H1 (cell line): ENCODE measurements around the gene SPOCK2. TPM values are rescaled to one million over a fixed set of nuclear protein-coding genes. Genes with fewer than 3 reads are reported as not detected.

Experiments used
- CTCF ChIA-PET: fragments of 300-600 bp; sonication (Branson Sonifier 250); formaldehyde crosslinking; loops from one replicate; lab custom pipeline; 2021; ENCODE audit not compliant: partially characterized antibody; lab: Charles Lee
- POLR2A ChIA-PET: fragments of 300-600 bp; sonication (Branson Sonifier 250); formaldehyde crosslinking; loops from one replicate; lab custom pipeline; 2021; ENCODE audit warnings: inconsistent platforms; ENCODE audit not compliant: partially characterized antibody; lab: Charles Lee
- DNase-seq, 2 experiments: peaks; one replicate each; pipeline versions ENCODE4 v3.0.0 to v3.0.0-alpha.2; 2010 to 2022; ENCODE audit warnings: low spot score in 2 of 2, low read depth in 1 of 2, mixed read lengths in 1 of 2
- FAIRE-seq: peaks from 2 replicates; lab custom pipeline; 2011; peaks lifted over from hg19 to GRCh38; lab: Jason Lieb, UNC
- H2AFZ ChIP-seq: 2 replicates; pipeline ENCODE4 v1.8.1; 2012; ENCODE audit warnings: low read length, inconsistent platforms
- H2AK5ac ChIP-seq: 2 replicates; pipeline ENCODE4 v1.6.1; 2013; ENCODE audit warnings: low read depth, low read length
- H2BK120ac ChIP-seq: replicated peaks from 2 replicates; pipeline ENCODE3; 2013; ENCODE audit warnings: low read depth, low read length, inconsistent platforms
- H2BK12ac ChIP-seq: 2 replicates; pipeline ENCODE4 v1.6.1; 2013; ENCODE audit warnings: low read depth, low read length
- H2BK15ac ChIP-seq: 2 replicates; pipeline ENCODE4 v1.6.1; 2013; ENCODE audit warnings: low read length
- H2BK20ac ChIP-seq: 2 replicates; pipeline ENCODE4 v1.6.1; 2013; ENCODE audit warnings: low read length
- H2BK5ac ChIP-seq: 2 replicates; pipeline ENCODE4 v1.6.1; 2013; ENCODE audit warnings: low read depth, low read length
- H3K14ac ChIP-seq: 2 replicates; pipeline ENCODE4 v1.6.1; 2013; ENCODE audit warnings: inconsistent platforms; ENCODE audit not compliant: insufficient read length
- H3K18ac ChIP-seq: 2 replicates; pipeline ENCODE4 v1.6.1; 2013; ENCODE audit warnings: low read length; ENCODE audit errors: extremely low read depth
- H3K23ac ChIP-seq: 2 replicates; pipeline ENCODE4 v1.6.1; 2013; ENCODE audit warnings: inconsistent platforms; ENCODE audit not compliant: insufficient read length
- H3K23me2 ChIP-seq: 2 replicates; pipeline ENCODE4 v1.6.1; 2013; ENCODE audit warnings: low read depth, low read length
- H3K27ac ChIP-seq: 2 replicates; pipeline ENCODE4 v1.6.1; 2011; ENCODE audit warnings: low read depth, low read length, inconsistent platforms
- H3K27me3 ChIP-seq, 4 experiments: replicated peaks in 1 of 4; 1 replicate in 1 of 4; 2 replicates in 3 of 4; pipeline versions ENCODE4 v1.6.1 to v1.8.1; 2011 to 2013; ENCODE audit warnings: low read length in 3 of 4, mild to moderate bottlenecking in 3 of 4, inconsistent platforms in 2 of 4, mixed read lengths in 2 of 4, moderate library complexity in 1 of 4; ENCODE audit not compliant: control insufficient read depth in 3 of 4, insufficient read depth in 3 of 4; ENCODE audit errors: extremely low read depth in 1 of 4
- H3K36me3 ChIP-seq, 4 experiments: 2 replicates each; pipeline versions ENCODE4 v1.6.1 to v1.8.1; 2011 to 2013; ENCODE audit warnings: mild to moderate bottlenecking in 4 of 4, low read length in 3 of 4, moderate library complexity in 2 of 4, control low read depth in 1 of 4, inconsistent platforms in 1 of 4; ENCODE audit not compliant: insufficient read depth in 4 of 4, control insufficient read depth in 2 of 4
- H3K4ac ChIP-seq: replicated peaks from 2 replicates; pipeline ENCODE3; 2013; ENCODE audit warnings: low read length, low read depth, mixed read lengths, inconsistent platforms; ENCODE audit not compliant: insufficient read length
- H3K4me1 ChIP-seq, 4 experiments: replicated peaks in 1 of 4; 1 replicate in 1 of 4; 2 replicates in 3 of 4; pipeline versions ENCODE4 v1.6.1 to v1.8.1; 2011 to 2013; ENCODE audit warnings: low read length in 3 of 4, inconsistent platforms in 2 of 4, mixed read lengths in 1 of 4; ENCODE audit not compliant: insufficient read depth in 4 of 4, control insufficient read depth in 3 of 4
- H3K4me2 ChIP-seq, 2 experiments: 2 replicates each; pipeline versions ENCODE4 v1.6.1 to v1.8.1; 2011 to 2013; ENCODE audit warnings: low read depth in 2 of 2, low read length in 2 of 2, control low read depth in 1 of 2, inconsistent platforms in 1 of 2, mild to moderate bottlenecking in 1 of 2; ENCODE audit not compliant: insufficient read depth in 1 of 2
- H3K4me3 ChIP-seq, 4 experiments: fragments of 200-600, 300-600 bp in 1 of 4; sonication (generic), shearing (Covaris generic), sonication (Bioruptor Twin) in 1 of 4; 2 replicates each; pipeline versions ENCODE4 v1.5.1 to v1.8.1; 2011 to 2016; ENCODE audit warnings: low read length in 4 of 4, low read depth in 3 of 4, control low read depth in 2 of 4, inconsistent platforms in 2 of 4, mild to moderate bottlenecking in 2 of 4, mixed read lengths in 1 of 4, moderate library complexity in 1 of 4; ENCODE audit not compliant: insufficient read depth in 2 of 4; ENCODE audit errors: extremely low read depth in 1 of 4
- H3K56ac ChIP-seq: replicated peaks from 2 replicates; pipeline ENCODE3; 2013; ENCODE audit warnings: low read depth, mild to moderate bottlenecking, mixed read lengths, low read length, inconsistent platforms; ENCODE audit not compliant: insufficient read length
- H3K79me1 ChIP-seq: 2 replicates; pipeline ENCODE4 v1.6.1; 2013; ENCODE audit warnings: low read depth, low read length, control low read depth
- H3K79me2 ChIP-seq, 2 experiments: 2 replicates each; pipeline versions ENCODE4 v1.6.1 to v1.8.1; 2012 to 2013; ENCODE audit warnings: low read length in 2 of 2, mild to moderate bottlenecking in 2 of 2, inconsistent platforms in 1 of 2; ENCODE audit not compliant: insufficient read depth in 2 of 2, control insufficient read depth in 1 of 2
- H3K9ac ChIP-seq, 4 experiments: replicated peaks in 1 of 4; 1 replicate in 1 of 4; 2 replicates in 3 of 4; pipeline versions ENCODE4 v1.6.1 to v1.8.1; 2011 to 2013; ENCODE audit warnings: low read depth in 3 of 4, low read length in 3 of 4, control low read depth in 2 of 4, mild to moderate bottlenecking in 2 of 4, moderate library complexity in 2 of 4, inconsistent platforms in 1 of 4; ENCODE audit errors: extremely low read depth in 1 of 4
- H3K9me3 ChIP-seq, 2 experiments: 2 replicates each; pipeline versions ENCODE4 v1.6.1 to v1.8.1; 2012 to 2013; ENCODE audit warnings: mild to moderate bottlenecking in 2 of 2, moderate library complexity in 2 of 2, control low read depth in 1 of 2, inconsistent platforms in 1 of 2, low read depth in 1 of 2, low read length in 1 of 2, mixed read lengths in 1 of 2; ENCODE audit not compliant: insufficient read depth in 2 of 2
- H4K20me1 ChIP-seq, 2 experiments: replicated peaks in 1 of 2; 2 replicates each; pipeline versions ENCODE3 to v1.8.1; 2011 to 2013; ENCODE audit warnings: inconsistent platforms in 2 of 2, low read length in 2 of 2, mild to moderate bottlenecking in 1 of 2; ENCODE audit not compliant: insufficient read depth in 2 of 2, control insufficient read depth in 1 of 2
- H4K5ac ChIP-seq: 2 replicates; pipeline ENCODE4 v1.6.1; 2013; ENCODE audit warnings: low read length, low read depth, mixed read lengths, inconsistent platforms; ENCODE audit not compliant: insufficient read length
- H4K8ac ChIP-seq: 2 replicates; pipeline ENCODE4 v1.8.0; 2013; ENCODE audit warnings: mild to moderate bottlenecking, moderate library complexity, low read length, inconsistent platforms; ENCODE audit not compliant: insufficient read depth; ENCODE audit errors: extremely low read depth
- H4K91ac ChIP-seq: replicated peaks from 2 replicates; pipeline ENCODE3; 2013; ENCODE audit warnings: low read length, mixed read lengths, inconsistent platforms; ENCODE audit not compliant: insufficient read length
- USF2 ChIP-seq: IDR thresholded peaks from 2 replicates; pipeline ENCODE4 v1.6.1; 2011; ENCODE audit warnings: low read length, improper control_type of control experiment
- WGBS, 2 experiments: shearing (Covaris generic) in 1 of 2; methylation state at CpG; one replicate each; pipeline versions ENCODE4 v1.1.6 to v1.1.7; 2013 to 2015; ENCODE audit warnings: low lambda C conversion rate in 2 of 2, mixed read lengths in 2 of 2, inconsistent platforms in 1 of 2, low coverage in 1 of 2, missing lambda C conversion rate in 1 of 2; ENCODE audit not compliant: insufficient replicate concordance in 2 of 2, insufficient coverage in 1 of 2, insufficient read length in 1 of 2; ENCODE audit errors: extremely low coverage in 1 of 2, missing lambda C conversion rate in 1 of 2; 5-methylcytosine and 5-hydroxymethylcytosine counted together
- polyA plus RNA-seq, 7 experiments: library from polyadenylated mRNA; depleted of rRNA in 3 of 7; stranded (reverse) in 5 of 7; unstranded in 2 of 7; fragments of >200 nt in 5 of 7; fragments of 200-250 nt in 2 of 7; gene quantifications; 1 replicate in 5 of 7; 2 replicates in 1 of 7; 4 replicates in 1 of 7; pipeline versions ENCODE4 v1.2.1 to v1.2.3, GENCODE V29; 2011 to 2013; ENCODE audit warnings: missing spikeins in 2 of 7, mixed read lengths in 2 of 7
- total RNA-seq: library from RNA; stranded (reverse); fragmentation: NEBNext Ultra II Directional; extraction: Animal tissue kit (Norgen Biotek cat#: 25700); gene quantifications from 2 replicates; pipeline ENCODE4 v1.2.1, GENCODE V29; 2021

Gene SPOCK2
- total and polyA plus RNA-seq, 2 of the 8 experiments (the other 6 are each of a cell fraction or from before 2014, with no cell fraction given), result 1.5 to 1.9 TPM

- Histone ChIP-seq H3K4ac (no peak overlapping the region), H3K79me2 (no peaks in the 10 kb centered on the region), H3K27me3 (no peaks in the 10 kb centered on the region), H3K23ac (no peak overlapping the region), H3K4me3 (no peak overlapping the region), H3K4me2 (no peak overlapping the region), H2BK20ac (no peak overlapping the region), H3K23me2 (no peaks in the 10 kb centered on the region), H3K4me1 (no peaks in the 10 kb centered on the region), H3K79me1 (no peaks in the 10 kb centered on the region), H2BK120ac (no peak overlapping the region), H4K20me1 (no peaks in the 10 kb centered on the region), H2AFZ (no peak overlapping the region), H3K14ac (no peak overlapping the region), H4K91ac (no peak overlapping the region), H2BK15ac (no peak overlapping the region), H3K18ac (no peak overlapping the region), H3K9me3 (no peaks in the 10 kb centered on the region), H2AK5ac (no peak overlapping the region), H3K36me3 (no peaks in the 10 kb centered on the region; a peak in 1 of 8 replicates), H2BK12ac (no peak overlapping the region), H4K8ac (no peak overlapping the region), H2BK5ac (no peak overlapping the region), H4K5ac (no peak overlapping the region), H3K27ac (no peak overlapping the region), H3K56ac (no peak overlapping the region), H3K9ac (no peak overlapping the region)
- DNase-seq (no peak), FAIRE-seq (no peak)
- WGBS, 2 experiments, result 95% methylated on average over 1 of the region's 1 CpG; no CpG with 5 or more reads in 1 of the 2 experiments
- no peak for TF ChIP-seq USF2
- ChIA-PET CTCF (interaction anchor here (0.6 to 1.7 kb wide), 10 partner anchors 10 to 1222 kb away, joined by 3 to 5 read pairs (median 3); no protein-coding TSS in a partner anchor), POLR2A (interaction anchor here (1.1 kb wide), 1 partner anchor 9 kb away, joined by 4 read pairs; no protein-coding TSS in a partner anchor)
Observed at GRCh38 chr10:72108830-72109635, 20.7 kb upstream of the SPOCK2 start.
